Fibroblast of lung (primary cell): ENCODE results near the gene CEACAM5.

Source experiments
- CTCF ChIP-seq, 2 donors: IDR thresholded peaks in 1 of 2; conservative IDR thresholded peaks in 1 of 2; 1 replicate in 1 of 2; 2 replicates in 1 of 2; pipeline ENCODE4 v1.5.1; 2011 to 2012; ENCODE audit warnings: low read length in 2 of 2, control low read depth in 1 of 2, inconsistent platforms in 1 of 2, low read depth in 1 of 2, mild to moderate bottlenecking in 1 of 2
- EZH2 ChIP-seq: IDR thresholded peaks from 2 replicates; pipeline ENCODE4 v1.5.1; 2012; ENCODE audit warnings: low read length, control low read depth, mild to moderate bottlenecking; ENCODE audit errors: missing control alignments

GRCh38 chr19:41706741-41707501 is 1.5 kb upstream of the CEACAM5 start:
- TF ChIP-seq CTCF (conservative IDR thresholded peaks at IDR 0.05 in 1 of 2, IDR thresholded peaks at IDR 0.05 in 1 of 2; ENCODE audit: low read depth in 1 of 2, low read length in 2 of 2) (peak; percentile 28 to 45), EZH2 (no peak)
